HepG2 (cell line): ENCODE data around the gene USP34. TPM values are rescaled to one million over a fixed set of nuclear protein-coding genes. Genes with fewer than 3 reads are reported as not detected.
A peak's percentile ranks its signal among the peaks of the same experiment; 100 is the strongest.

Source experiments
- KAT2B ChIP-seq: fragments of 150-350 bp; IDR thresholded peaks from 2 replicates; pipeline ENCODE4 v1.6.1; 2014; ENCODE audit warnings: low read depth, low read length, borderline replicate concordance
- KDM3A ChIP-seq: IDR thresholded peaks from 2 replicates; pipeline ENCODE4 v1.6.1; 2018; ENCODE audit warnings: low read depth, missing compliant biosample characterization
- KDM6A ChIP-seq: IDR thresholded peaks from 2 replicates; pipeline ENCODE4 v1.6.1; 2016; ENCODE audit warnings: low read depth
- KLF11 ChIP-seq: IDR thresholded peaks from 2 replicates; pipeline ENCODE4 v1.6.1; 2016; ENCODE audit warnings: missing compliant biosample characterization
- MXD4 ChIP-seq: IDR thresholded peaks from 2 replicates; pipeline ENCODE4 v1.6.1; 2016; ENCODE audit warnings: mild to moderate bottlenecking, missing biosample characterization, missing genetic modification reagents
- PRPF4 ChIP-seq: fragments of 200-400 bp; formaldehyde crosslinking; IDR thresholded peaks from 2 replicates; pipeline ENCODE4 v1.6.1; 2016; ENCODE audit warnings: low read length, low read depth; ENCODE audit not compliant: poor library complexity, severe bottlenecking
- SAP130 ChIP-seq: IDR thresholded peaks from 2 replicates; pipeline ENCODE4 v1.6.1; 2016; ENCODE audit warnings: low read depth
- SIN3A ChIP-seq: IDR thresholded peaks from 2 replicates; pipeline ENCODE4 v1.6.1; 2011; ENCODE audit warnings: low read depth, mild to moderate bottlenecking, control low read depth, low read length, borderline replicate concordance
- XBP1 ChIP-seq: sonication (generic); formaldehyde crosslinking; IDR thresholded peaks from 2 replicates; pipeline ENCODE4 v1.5.0; 2020; ENCODE audit warnings: missing genetic modification reagents
- ZFP1 ChIP-seq: IDR thresholded peaks from 2 replicates; pipeline ENCODE4 v1.6.1; 2016
- ZFP36L2 ChIP-seq: sonication (generic); formaldehyde crosslinking; IDR thresholded peaks from 2 replicates; pipeline ENCODE4 v1.4.0; 2020; ENCODE audit warnings: missing genetic modification reagents
- ZNF335 ChIP-seq: sonication (generic); formaldehyde crosslinking; IDR thresholded peaks from 2 replicates; pipeline ENCODE4 v1.4.0; 2020; ENCODE audit warnings: missing genetic modification reagents
- ZNF460 ChIP-seq: sonication (generic); formaldehyde crosslinking; IDR thresholded peaks from 2 replicates; pipeline ENCODE4 v1.5.1; 2020; ENCODE audit warnings: missing genetic modification reagents, mild to moderate bottlenecking, borderline replicate concordance
- ZNF720 ChIP-seq: sonication (generic); formaldehyde crosslinking; IDR thresholded peaks from 2 replicates; pipeline ENCODE4 v1.4.0; 2020; ENCODE audit warnings: missing genetic modification reagents
- ZNF749 ChIP-seq: sonication (generic); formaldehyde crosslinking; IDR thresholded peaks from 2 replicates; pipeline ENCODE4 v1.8.0; 2022; ENCODE audit warnings: mild to moderate bottlenecking, missing genetic modification reagents, moderate library complexity, borderline replicate concordance
- ZNF782 ChIP-seq: sonication (generic); formaldehyde crosslinking; IDR thresholded peaks from 2 replicates; pipeline ENCODE4 v1.4.0; 2020; ENCODE audit warnings: missing genetic modification reagents, mild to moderate bottlenecking, borderline replicate concordance
- ZNF883 ChIP-seq: sonication (generic); formaldehyde crosslinking; IDR thresholded peaks from 2 replicates; pipeline ENCODE4 v1.5.1; 2020; ENCODE audit warnings: mild to moderate bottlenecking, missing genetic modification reagents; ENCODE audit errors: not compliant biosample characterization
- polyA plus RNA-seq, 8 experiments: library from polyadenylated mRNA; depleted of rRNA in 3 of 8; stranded (reverse) in 7 of 8; unstranded in 1 of 8; fragments of >200 nt; fragmentation: Illumina TruSeq in 4 of 8; extraction: Trizol in 4 of 8; gene quantifications; 2 replicates each; pipeline versions ENCODE4 v1.2.1 to v1.2.3, GENCODE V29; 2011 to 2016; ENCODE audit warnings: low read depth in 4 of 8, missing spikeins in 1 of 8, mixed read lengths in 1 of 8; ENCODE audit not compliant: insufficient read depth in 1 of 8
- total RNA-seq, 5 experiments: library from RNA; depleted of rRNA; stranded (reverse); fragments of >200 nt; fragmentation: Illumina TruSeq; extraction: Trizol; gene quantifications; 2 replicates each; pipeline ENCODE4 v1.2.3, GENCODE V29; 2016; ENCODE audit warnings: low read depth in 1 of 5
- TF ChIP-seq, protein P1 (sequence below): sonication (generic); formaldehyde crosslinking; IDR thresholded peaks from 2 replicates; pipeline ENCODE4 v1.4.0; 2020; ENCODE audit warnings: mild to moderate bottlenecking, missing genetic modification reagents
- TF ChIP-seq, protein P2 (sequence below): sonication (generic); formaldehyde crosslinking; IDR thresholded peaks from 2 replicates; pipeline ENCODE4 v1.4.0; 2020; ENCODE audit warnings: missing genetic modification reagents, borderline replicate concordance
- TF ChIP-seq, protein P3 (sequence below): IDR thresholded peaks from 2 replicates; pipeline ENCODE4 v1.6.1; 2012; ENCODE audit warnings: inconsistent platforms
- TF ChIP-seq, protein P4 (sequence below): IDR thresholded peaks from 2 replicates; pipeline ENCODE4 v1.6.1; 2012; ENCODE audit warnings: low read length, improper control_type of control experiment
- TF ChIP-seq, protein P5 (sequence below): IDR thresholded peaks from 2 replicates; pipeline ENCODE4 v1.6.1; 2016; ENCODE audit warnings: low read depth

USP34 gene
- total and polyA plus RNA-seq, 2 of the 13 experiments (the other 11 are each of a cell fraction or from before 2014, with no cell fraction given) = 99.2 to 100 TPM

DNA sequence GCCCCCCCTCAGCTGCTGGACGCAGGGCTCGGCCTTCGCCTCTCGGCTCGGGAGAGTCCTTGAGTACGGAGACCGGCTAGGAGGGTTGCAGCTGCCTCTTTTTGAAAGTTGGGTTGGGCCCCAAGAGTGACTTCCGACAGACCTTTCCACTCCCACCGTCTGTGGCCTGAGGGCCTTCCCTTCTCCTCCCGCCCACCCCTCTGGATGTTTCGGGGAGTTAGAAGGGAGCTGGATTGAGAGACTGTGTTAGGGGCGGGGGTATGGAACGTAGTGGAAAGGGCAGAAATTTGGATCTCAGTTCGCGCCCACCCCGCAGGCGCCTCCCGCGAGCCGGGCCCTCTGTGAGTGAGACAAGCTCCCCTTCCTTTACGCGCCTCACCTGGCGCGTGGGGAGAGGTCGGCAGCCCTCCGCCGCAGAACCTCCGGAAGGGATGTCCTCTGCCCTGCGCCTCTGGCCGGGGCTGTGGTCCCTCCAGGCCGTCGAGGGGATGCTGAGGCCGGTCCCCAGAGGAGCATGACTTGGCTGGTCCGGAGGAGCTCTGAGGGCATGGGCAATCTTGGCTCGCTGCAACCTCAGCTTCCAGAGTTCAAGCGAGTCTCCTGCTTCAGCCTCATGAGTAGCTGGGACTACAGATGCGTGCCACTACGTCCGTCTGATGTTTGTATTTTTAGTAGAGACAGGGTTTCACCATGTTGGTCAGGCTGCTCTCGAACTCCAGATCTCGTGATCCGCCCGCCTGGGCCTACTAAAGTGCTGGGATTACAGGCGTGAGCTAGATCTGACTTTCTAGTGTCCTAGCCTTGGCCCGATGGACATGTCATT lies 292.9 kb downstream of the USP34 start (continued):
- TF ChIP-seq, protein P1, sequence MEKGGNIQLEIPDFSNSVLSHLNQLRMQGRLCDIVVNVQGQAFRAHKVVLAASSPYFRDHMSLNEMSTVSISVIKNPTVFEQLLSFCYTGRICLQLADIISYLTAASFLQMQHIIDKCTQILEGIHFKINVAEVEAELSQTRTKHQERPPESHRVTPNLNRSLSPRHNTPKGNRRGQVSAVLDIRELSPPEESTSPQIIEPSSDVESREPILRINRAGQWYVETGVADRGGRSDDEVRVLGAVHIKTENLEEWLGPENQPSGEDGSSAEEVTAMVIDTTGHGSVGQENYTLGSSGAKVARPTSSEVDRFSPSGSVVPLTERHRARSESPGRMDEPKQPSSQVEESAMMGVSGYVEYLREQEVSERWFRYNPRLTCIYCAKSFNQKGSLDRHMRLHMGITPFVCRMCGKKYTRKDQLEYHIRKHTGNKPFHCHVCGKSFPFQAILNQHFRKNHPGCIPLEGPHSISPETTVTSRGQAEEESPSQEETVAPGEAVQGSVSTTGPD = no peak
- no peak for TF ChIP-seq ZNF720 (CRISPR knock-in tag)
- TF ChIP-seq, protein P2, sequence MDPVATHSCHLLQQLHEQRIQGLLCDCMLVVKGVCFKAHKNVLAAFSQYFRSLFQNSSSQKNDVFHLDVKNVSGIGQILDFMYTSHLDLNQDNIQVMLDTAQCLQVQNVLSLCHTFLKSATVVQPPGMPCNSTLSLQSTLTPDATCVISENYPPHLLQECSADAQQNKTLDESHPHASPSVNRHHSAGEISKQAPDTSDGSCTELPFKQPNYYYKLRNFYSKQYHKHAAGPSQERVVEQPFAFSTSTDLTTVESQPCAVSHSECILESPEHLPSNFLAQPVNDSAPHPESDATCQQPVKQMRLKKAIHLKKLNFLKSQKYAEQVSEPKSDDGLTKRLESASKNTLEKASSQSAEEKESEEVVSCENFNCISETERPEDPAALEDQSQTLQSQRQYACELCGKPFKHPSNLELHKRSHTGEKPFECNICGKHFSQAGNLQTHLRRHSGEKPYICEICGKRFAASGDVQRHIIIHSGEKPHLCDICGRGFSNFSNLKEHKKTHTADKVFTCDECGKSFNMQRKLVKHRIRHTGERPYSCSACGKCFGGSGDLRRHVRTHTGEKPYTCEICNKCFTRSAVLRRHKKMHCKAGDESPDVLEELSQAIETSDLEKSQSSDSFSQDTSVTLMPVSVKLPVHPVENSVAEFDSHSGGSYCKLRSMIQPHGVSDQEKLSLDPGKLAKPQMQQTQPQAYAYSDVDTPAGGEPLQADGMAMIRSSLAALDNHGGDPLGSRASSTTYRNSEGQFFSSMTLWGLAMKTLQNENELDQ (CRISPR knock-in tag) = no peak
- TF ChIP-seq KDM6A (CRISPR knock-in tag) = no peak
- TF ChIP-seq SAP130 = peak; percentile 10
- no peak for TF ChIP-seq KAT2B
- TF ChIP-seq, protein P3, sequence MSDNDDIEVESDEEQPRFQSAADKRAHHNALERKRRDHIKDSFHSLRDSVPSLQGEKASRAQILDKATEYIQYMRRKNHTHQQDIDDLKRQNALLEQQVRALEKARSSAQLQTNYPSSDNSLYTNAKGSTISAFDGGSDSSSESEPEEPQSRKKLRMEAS = no peak
- no peak for TF ChIP-seq PRPF4
- TF ChIP-seq ZNF749 (CRISPR knock-in tag) = peak; percentile 4; the same call in 1 of the 2 replicates
- no peak for TF ChIP-seq ZFP1 (CRISPR knock-in tag)
- TF ChIP-seq MXD4 (CRISPR knock-in tag) = no peak
- TF ChIP-seq ZNF883 = peak; percentile 33
- no peak for TF ChIP-seq ZNF782
- TF ChIP-seq XBP1 (CRISPR knock-in tag) = no peak
- peak; percentile 26; the same call in 1 of the 2 replicates for TF ChIP-seq KDM3A (CRISPR knock-in tag)
- TF ChIP-seq, protein P4, sequence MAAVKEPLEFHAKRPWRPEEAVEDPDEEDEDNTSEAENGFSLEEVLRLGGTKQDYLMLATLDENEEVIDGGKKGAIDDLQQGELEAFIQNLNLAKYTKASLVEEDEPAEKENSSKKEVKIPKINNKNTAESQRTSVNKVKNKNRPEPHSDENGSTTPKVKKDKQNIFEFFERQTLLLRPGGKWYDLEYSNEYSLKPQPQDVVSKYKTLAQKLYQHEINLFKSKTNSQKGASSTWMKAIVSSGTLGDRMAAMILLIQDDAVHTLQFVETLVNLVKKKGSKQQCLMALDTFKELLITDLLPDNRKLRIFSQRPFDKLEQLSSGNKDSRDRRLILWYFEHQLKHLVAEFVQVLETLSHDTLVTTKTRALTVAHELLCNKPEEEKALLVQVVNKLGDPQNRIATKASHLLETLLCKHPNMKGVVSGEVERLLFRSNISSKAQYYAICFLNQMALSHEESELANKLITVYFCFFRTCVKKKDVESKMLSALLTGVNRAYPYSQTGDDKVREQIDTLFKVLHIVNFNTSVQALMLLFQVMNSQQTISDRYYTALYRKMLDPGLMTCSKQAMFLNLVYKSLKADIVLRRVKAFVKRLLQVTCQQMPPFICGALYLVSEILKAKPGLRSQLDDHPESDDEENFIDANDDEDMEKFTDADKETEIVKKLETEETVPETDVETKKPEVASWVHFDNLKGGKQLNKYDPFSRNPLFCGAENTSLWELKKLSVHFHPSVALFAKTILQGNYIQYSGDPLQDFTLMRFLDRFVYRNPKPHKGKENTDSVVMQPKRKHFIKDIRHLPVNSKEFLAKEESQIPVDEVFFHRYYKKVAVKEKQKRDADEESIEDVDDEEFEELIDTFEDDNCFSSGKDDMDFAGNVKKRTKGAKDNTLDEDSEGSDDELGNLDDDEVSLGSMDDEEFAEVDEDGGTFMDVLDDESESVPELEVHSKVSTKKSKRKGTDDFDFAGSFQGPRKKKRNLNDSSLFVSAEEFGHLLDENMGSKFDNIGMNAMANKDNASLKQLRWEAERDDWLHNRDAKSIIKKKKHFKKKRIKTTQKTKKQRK = no peak
- no peak for TF ChIP-seq ZNF460
- TF ChIP-seq ZNF335 = no peak
- TF ChIP-seq ZFP36L2 (CRISPR knock-in tag) = no peak
- TF ChIP-seq SIN3A = 0 out of 2 replicates have a peak, but pooled peaks have one; percentile 4
- TF ChIP-seq, protein P5, sequence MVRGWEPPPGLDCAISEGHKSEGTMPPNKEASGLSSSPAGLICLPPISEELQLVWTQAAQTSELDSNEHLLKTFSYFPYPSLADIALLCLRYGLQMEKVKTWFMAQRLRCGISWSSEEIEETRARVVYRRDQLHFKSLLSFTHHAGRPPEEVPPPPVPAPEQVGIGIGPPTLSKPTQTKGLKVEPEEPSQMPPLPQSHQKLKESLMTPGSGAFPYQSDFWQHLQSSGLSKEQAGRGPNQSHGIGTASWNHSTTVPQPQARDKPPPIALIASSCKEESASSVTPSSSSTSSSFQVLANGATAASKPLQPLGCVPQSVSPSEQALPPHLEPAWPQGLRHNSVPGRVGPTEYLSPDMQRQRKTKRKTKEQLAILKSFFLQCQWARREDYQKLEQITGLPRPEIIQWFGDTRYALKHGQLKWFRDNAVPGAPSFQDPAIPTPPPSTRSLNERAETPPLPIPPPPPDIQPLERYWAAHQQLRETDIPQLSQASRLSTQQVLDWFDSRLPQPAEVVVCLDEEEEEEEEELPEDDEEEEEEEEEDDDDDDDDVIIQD (CRISPR knock-in tag) = no peak
- no peak for TF ChIP-seq KLF11
